GM12801 (cell line): ENCODE results near the gene IDUA.

Experiments
- TF ChIP-seq, protein P1 (sequence below): IDR thresholded peaks from one replicate; pipeline ENCODE4 v1.5.1; 2011; ENCODE audit warnings: control low read depth; ENCODE audit not compliant: insufficient read length; ENCODE audit errors: extremely low read depth

The IDUA gene

DNA sequence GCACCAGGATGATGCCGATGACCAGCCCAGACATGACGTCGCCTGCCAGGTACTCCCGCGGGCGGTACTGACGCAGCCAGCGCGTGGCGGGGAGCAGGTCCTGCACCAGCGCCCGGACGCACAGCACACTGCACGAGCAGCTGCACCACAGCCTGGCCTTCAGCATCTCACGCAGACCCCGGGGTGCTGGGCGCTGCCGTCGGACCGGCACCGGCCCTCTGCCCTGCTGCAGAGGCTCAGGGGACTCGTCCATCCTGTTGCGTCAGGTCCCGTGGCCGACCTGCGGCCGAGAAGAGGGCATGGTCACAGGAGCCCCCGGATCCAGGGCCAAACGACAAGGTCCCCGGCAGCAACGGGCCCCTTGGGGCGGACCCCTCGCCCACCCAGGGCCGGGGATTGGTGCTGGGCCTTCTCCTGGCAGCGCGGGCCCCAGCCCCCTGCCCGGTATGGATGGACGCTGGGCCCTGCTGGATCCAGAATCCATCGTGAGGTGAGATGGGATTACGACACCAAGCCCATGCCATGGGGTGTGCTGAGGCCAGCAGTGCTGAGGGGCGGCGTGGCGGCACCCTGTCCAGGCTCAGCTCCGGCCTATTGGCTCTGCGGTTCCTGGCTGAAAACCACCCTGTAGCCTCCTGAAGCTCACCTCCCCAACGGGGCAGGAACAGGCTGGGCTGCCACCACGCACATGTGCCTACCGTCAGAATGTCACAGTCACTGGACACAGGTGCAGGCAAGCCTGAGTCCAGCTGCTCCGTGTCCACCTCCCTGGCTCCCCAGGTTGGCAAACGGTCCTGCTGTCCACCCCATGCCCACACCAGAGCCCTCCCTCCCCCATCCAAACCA lies 4.8 kb downstream of the IDUA start:
- TF ChIP-seq, protein P1, sequence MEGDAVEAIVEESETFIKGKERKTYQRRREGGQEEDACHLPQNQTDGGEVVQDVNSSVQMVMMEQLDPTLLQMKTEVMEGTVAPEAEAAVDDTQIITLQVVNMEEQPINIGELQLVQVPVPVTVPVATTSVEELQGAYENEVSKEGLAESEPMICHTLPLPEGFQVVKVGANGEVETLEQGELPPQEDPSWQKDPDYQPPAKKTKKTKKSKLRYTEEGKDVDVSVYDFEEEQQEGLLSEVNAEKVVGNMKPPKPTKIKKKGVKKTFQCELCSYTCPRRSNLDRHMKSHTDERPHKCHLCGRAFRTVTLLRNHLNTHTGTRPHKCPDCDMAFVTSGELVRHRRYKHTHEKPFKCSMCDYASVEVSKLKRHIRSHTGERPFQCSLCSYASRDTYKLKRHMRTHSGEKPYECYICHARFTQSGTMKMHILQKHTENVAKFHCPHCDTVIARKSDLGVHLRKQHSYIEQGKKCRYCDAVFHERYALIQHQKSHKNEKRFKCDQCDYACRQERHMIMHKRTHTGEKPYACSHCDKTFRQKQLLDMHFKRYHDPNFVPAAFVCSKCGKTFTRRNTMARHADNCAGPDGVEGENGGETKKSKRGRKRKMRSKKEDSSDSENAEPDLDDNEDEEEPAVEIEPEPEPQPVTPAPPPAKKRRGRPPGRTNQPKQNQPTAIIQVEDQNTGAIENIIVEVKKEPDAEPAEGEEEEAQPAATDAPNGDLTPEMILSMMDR = no peak

DNA sequence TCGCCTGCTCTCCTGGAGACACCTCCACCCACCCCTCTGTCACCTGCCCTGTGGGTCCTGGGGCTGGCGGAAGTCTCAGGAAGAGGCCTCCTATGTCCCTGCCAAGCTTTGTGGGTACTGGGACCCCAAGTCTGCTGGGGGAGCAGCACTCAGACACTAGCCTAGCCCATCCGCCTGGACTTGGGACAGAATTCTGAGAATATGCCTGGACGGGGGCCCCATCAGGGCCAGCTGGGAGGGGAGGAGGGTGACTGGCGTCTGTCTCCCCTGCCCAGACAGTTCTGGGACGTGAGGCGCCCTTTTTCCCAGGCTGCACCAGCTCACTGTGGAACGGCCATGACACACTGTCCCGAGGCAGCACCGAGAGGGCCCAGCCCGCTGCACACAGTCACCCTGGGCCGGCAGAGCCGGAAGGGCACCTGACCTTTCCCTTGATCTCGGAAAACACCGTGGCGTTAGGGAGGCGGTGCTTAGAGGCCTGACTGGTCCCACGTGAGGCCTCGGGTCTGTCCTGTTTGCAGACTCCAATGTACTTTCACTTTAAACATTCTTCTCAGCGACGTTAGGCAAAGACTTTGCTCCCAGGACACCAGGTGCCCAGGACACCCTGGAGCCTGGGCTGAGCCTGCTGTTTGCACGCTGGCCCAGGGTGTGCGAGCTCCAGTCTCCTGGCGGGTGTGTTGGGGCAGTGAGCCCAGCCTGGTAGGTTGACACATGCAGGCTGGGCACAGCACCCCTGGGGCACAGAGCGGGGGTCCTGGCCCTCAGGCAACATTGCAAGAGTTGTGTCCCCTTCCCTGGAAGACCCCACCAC lies 5.7 kb downstream of the IDUA start:
- TF ChIP-seq, protein P1 = no peak

DNA sequence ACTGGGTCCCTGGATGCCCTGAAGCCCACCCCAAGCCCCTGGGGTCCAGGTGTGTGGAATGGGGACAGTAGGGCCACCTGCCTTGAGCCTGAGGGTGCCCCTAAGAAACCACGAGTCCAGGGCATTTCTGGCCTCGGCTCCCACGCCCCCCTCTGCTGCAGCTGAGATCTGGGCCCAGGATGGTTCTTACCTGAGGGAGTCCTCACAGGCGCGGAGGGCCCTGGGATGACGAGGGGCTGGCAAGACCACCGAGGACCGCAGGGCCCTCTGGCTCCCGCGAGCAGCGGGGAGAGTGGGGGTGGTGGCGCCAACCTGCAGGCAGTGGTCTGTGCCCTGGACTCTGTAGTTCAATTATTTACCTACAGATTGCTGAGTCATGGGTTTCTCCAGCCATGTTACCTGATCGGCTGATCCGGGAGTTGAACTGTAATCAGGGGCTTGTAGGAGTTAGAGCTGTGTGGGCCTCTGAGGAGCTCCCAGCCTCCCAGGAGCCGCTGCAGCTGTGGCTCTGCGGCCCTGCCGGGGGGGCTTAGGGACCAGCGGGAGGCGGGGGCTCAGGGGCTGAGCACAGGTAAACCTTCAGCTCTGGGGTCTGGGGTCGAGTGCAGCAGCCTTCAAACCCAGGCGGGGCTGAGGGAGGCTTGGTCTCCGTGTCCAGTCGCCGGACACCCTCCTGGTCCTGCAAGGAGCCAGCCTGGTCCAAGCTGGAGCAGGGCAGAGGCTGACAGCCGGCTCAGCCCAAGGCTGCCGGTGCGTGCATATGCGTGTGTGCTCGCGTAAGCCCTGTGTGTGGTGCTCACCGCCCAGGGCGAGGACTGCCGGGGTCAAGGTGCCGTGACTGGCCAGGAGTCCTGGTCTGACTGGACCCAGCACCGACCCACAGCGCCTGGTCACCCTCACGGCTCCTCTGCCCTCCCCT lies 6.5 kb downstream of the IDUA start, which contains the start of gene SLC26A1:
TSS of gene SLC26A1 (minus strand) at position 294 of the 919 bp plus-strand sequence. CDS start 1,701 bp downstream, outside the sequence.
- TF ChIP-seq, protein P1 = no peak

DNA sequence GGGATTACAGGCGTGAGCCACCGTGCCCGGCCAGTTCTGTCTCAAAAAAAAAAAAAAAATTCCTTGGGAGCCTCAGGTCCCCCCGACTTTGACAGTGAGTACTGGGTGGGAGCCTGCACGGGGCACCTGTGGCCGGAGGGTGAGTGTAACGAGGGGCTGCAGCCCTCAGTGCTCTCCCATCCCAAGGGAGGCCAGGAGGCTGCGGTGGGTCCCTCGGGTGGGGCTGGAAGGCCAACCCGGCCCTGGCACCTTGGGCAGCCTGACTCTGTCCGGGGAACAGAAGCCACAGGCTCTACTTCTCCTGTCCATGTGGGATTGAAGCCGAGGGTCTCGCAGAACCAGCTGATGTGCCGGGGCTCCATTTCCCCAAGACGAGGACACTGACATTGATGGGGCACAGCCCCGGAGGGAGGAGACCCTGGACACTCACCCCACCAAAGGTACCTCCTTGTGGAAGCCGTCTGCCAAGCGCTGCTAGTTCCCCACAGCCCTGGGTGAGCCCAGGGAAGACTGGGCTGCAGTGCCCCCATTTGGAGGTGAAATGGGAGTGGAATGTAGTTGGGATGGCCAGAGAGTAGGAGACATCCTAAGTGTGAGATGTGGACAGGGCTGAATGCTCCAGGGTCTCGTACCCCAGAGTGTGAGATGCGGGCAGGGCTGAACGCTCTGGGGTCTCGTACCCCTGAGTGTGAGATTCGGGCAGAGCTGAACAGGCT lies 8.6 kb downstream of the IDUA start:
- TF ChIP-seq, protein P1 = no peak

DNA sequence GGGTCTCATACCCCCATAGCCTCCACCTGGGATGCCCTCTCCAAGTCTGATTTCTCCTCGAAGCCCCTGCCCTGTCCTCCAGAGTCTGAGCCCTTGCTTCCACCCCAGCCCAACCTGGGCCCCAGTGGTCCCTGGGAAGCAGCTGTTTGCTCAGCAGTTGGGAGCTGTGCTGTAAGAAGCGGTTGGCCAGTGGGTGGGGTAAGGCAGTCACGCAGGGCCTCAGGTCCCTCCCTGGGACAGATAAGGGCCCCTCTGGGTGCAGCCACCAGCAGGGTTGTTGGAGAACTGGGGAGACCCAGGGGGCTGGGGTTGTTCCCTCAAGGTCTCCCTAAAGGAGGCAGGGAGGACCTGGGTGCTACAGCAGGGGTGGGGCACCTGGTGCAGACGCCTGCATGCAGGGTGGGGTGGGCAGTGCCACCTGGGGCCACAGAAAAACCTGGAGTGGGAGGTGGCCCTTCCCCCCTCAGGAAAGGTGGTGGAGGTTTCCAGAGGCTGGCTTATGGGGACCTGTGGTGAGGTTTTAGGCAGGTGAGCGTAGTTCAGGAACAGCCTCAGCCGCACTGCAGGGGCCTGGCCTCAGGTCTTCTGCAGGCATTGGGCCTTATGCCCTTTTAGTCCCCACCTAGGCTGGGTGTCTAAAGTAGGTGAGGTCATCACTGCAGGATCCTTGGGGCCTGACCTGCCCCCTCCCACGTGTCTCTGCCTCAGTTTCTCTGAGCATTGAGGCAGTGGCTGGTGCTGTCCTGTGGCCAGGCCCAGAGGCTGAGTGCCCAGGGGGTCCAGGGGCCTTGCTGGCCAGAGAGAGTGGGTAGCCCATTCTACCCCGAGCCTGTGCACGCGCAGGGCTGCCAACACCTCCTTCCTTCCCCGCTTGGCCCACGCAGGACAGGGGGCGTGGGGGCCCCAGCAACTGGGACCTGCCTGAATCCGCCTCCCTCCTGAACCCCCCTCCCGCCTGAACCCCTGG lies 9.5 kb downstream of the IDUA start:
- TF ChIP-seq, protein P1 = no peak

DNA sequence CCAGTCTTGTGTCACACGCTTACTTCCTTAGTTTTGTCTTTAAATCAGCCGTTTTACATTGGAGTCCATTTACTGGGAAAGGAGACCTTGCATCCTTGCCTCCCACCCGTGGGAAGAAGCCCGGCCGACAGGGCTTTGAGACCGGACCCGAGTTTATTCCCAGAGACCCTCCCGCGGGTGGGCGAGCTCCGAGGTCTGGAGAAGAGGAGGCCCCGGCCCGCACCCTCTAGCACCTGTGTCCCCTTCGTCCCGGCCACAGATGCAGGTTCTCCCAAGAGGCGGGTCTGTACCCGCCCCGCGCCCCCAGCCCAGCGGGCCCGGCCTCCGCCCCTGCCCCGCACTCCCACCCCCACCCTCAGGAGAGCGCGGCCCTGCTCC lies 10.1 kb downstream of the IDUA start:
- TF ChIP-seq, protein P1 = no peak
